Measurements from ENCODE around the gene LAMB1. TPM values are rescaled to one million over a fixed set of nuclear protein-coding genes. Genes with fewer than 3 reads are reported as not detected.

Gene LAMB1
- total and polyA plus RNA-seq, 2 of the 13 experiments (the other 11 are each of a cell fraction or from before 2014, with no cell fraction given) = 109 to 124 TPM

GRCh38 chr7:108014747-108015682 is 12.1 kb upstream of the LAMB1 start (continued):
- TF ChIP-seq PATZ1 (CRISPR knock-in tag; IDR thresholded peaks at IDR 0.05) = peak; percentile 21; the same call in 1 of the 2 replicates
- TF ChIP-seq ZNF414 (CRISPR knock-in tag; IDR thresholded peaks at IDR 0.05) = 0 out of 2 replicates have a peak, but pooled peaks have one; percentile 34
- no peak for TF ChIP-seq PAF1 (CRISPR knock-in tag; IDR thresholded peaks at IDR 0.05)
- TF ChIP-seq ZNF672 (CRISPR knock-in tag; IDR thresholded peaks at IDR 0.05) = no peak
- no peak for TF ChIP-seq ZNF451 (CRISPR knock-in tag; IDR thresholded peaks at IDR 0.05)
- no peak for TF ChIP-seq RBM22 (optimal IDR thresholded peaks at IDR 0.05; ENCODE audit: low read length)
- no peak for TF ChIP-seq SNAPC5 (CRISPR knock-in tag; IDR thresholded peaks at IDR 0.05; ENCODE audit: borderline replicate concordance)
- no peak for TF ChIP-seq FOXO4 (CRISPR knock-in tag; conservative IDR thresholded peaks at IDR 0.05)
- no peak for TF ChIP-seq SMC3 (IDR thresholded peaks at IDR 0.05; ENCODE audit: low read length)
- TF ChIP-seq ZBTB49 (CRISPR knock-in tag; IDR thresholded peaks at IDR 0.05; ENCODE audit: borderline replicate concordance) = no peak
- no peak for TF ChIP-seq ZHX1 (CRISPR knock-in tag; IDR thresholded peaks at IDR 0.05; ENCODE audit: low read depth)
- TF ChIP-seq ZFX (CRISPR knock-in tag; IDR thresholded peaks at IDR 0.05; ENCODE audit: low read depth) = no peak
- no peak for TF ChIP-seq RFX1 (IDR thresholded peaks at IDR 0.05)
- no peak for TF ChIP-seq ZNF639 (CRISPR knock-in tag; conservative IDR thresholded peaks at IDR 0.05)
- no peak for TF ChIP-seq IKZF1 (IDR thresholded peaks at IDR 0.05)
- TF ChIP-seq MLLT10 (CRISPR knock-in tag; IDR thresholded peaks at IDR 0.05) = no peak
- TF ChIP-seq ARHGAP35 (CRISPR knock-in tag; IDR thresholded peaks at IDR 0.05; ENCODE audit: borderline replicate concordance) = no peak
- TF ChIP-seq SKI (IDR thresholded peaks at IDR 0.05; ENCODE audit: partially characterized antibody) = peak; percentile 20

Measured in HepG2 (cell line).